ENCODE results near the gene ATP10A. TPM values are rescaled to one million over a fixed set of nuclear protein-coding genes. Genes with fewer than 3 reads are reported as not detected.
"Not testable (repeated sequence)": the region's sequence is repeated elsewhere in the genome, so short reads cannot be mapped to it uniquely, and the experiment has no call there.

ATP10A gene
- total RNA-seq, 3 donors from 2014 or later: 2.4 to 4.5 (median 2.7) TPM

DNA sequence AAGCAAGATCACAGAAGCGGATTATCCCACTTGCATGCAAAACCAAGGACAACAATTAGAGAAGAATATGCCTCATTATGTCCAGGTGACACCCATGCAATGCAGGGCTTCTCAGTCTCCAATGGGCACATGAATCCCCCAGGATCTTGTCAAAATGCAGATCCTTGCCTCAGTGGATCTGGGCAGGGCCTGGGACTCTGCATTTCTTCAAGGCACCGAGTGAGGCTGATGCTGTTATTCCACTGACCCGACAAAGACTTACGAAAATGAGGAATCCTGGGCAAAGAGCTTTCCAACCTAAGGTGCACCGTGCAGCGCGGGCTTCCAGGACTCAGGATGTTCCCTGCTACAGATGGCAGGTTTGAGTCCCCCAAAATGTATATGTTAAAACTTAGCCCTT is 99.2 kb downstream of the ATP10A start:
- H3K9me3 ChIP-seq: peaks cover 12% of the 10 kb centered on the region
- no peak for ATAC-seq
- intact Hi-C loops (cut with DNase I, micrococcal nuclease): no loop called here
- no peak overlapping the region for H3K4me3 ChIP-seq
- TF ChIP-seq, protein P1, sequence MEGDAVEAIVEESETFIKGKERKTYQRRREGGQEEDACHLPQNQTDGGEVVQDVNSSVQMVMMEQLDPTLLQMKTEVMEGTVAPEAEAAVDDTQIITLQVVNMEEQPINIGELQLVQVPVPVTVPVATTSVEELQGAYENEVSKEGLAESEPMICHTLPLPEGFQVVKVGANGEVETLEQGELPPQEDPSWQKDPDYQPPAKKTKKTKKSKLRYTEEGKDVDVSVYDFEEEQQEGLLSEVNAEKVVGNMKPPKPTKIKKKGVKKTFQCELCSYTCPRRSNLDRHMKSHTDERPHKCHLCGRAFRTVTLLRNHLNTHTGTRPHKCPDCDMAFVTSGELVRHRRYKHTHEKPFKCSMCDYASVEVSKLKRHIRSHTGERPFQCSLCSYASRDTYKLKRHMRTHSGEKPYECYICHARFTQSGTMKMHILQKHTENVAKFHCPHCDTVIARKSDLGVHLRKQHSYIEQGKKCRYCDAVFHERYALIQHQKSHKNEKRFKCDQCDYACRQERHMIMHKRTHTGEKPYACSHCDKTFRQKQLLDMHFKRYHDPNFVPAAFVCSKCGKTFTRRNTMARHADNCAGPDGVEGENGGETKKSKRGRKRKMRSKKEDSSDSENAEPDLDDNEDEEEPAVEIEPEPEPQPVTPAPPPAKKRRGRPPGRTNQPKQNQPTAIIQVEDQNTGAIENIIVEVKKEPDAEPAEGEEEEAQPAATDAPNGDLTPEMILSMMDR (IDR thresholded peaks at IDR 0.05): no peak
- no peaks in the 10 kb centered on the region for H3K4me1 ChIP-seq (ENCODE audit: low read depth)
- no peak for DNase-seq
- no peaks in the 10 kb centered on the region for H3K36me3 ChIP-seq (ENCODE audit: low read depth)

DNA sequence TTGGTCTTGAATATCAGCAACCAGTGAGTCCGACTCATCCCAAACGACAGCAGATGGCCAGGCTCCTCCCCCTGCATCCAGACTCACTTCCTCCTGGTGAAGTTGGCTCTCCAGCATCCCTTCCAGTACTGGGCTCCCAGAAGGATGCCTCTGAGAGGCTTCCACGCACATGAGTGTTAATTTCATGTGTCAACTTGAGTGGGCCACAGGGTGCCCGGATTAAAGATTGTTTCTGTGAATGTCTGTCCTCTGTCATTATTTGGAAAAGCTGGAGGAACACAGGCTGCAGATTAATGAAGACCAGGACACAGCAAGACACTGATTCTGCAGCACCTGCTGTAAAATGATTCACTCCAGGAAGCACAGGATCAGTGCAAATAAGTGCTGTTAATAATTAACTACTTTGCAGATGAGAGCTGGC is 99.8 kb downstream of the ATP10A start:
- intact Hi-C loops (cut with DNase I, micrococcal nuclease): no loop called here
- ATAC-seq (no peak), DNase-seq (no peak)
- H3K9me3 ChIP-seq: peaks cover 12% of the 10 kb centered on the region
- TF ChIP-seq, protein P1 (IDR thresholded peaks at IDR 0.05): no peak
- no peaks in the 10 kb centered on the region for H3K36me3 ChIP-seq (ENCODE audit: low read depth)
- no peaks in the 10 kb centered on the region for H3K4me1 ChIP-seq (ENCODE audit: low read depth)
- no peak overlapping the region for H3K4me3 ChIP-seq

DNA sequence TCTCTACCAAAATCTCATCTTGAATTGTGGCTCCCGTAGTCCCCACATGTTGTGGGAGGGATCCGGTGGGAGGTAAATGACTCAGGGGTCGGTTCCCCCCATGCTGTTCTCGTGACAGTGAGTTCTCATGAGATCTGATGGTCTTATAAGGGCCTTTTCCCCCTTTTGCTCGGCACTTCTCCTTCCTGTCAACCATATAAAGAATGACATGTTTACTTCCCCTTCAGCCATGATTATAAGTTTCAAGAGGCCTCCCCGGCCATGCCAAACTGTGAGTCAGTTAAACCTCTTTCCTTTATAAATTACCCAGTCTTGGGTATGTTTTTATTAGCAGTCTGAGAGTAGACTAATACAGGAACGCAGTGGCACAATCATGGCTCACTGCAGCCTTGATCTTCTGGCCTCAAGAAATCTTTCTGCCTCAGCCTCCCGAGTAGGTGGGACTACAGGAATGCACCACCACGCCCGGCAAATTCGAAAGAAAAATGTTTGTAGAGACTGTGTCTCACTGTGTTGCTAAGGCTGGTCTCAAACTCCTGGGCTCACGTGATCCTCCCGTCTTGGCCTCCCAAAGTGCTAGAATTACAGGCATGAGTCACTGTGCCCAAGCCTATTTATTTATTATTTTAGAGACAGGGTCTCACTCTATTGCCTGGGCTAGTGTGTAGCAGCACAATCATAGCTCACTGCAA is 101.0 kb downstream of the ATP10A start:
- ATAC-seq: peak; percentile 26

DNA sequence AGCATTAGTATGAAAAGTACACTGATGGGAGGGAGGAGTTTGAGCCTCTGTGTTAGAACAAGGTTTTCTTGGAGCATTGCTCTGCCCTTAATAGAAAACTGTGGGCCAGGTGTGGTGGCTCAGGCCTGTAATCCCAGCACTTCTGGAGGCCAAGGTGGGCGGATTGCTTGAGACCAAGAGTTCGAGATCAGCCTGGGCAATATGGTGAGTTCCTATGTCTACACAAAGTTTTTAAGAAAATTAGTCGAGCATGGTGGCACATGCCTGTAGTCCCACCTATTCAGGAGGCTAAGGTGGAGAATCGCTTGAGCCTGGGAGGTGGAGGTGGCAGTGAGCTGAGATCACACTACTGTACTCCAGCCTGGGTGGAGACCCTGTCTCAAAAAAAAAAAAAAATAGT is 103.7 kb downstream of the ATP10A start:
- ATAC-seq (no peak), DNase-seq (no peak)
- H3K4me1 ChIP-seq (ENCODE audit: low read depth): no peaks in the 10 kb centered on the region
- TF ChIP-seq, protein P1 (IDR thresholded peaks at IDR 0.05): no peak
- no peak overlapping the region for H3K4me3 ChIP-seq
- no peaks in the 10 kb centered on the region for H3K36me3 ChIP-seq (ENCODE audit: low read depth)
- intact Hi-C loops (cut with DNase I, micrococcal nuclease): no loop called here
- peaks cover 12% of the 10 kb centered on the region for H3K9me3 ChIP-seq

More for the DNA sequence above, 101.0 kb downstream of the ATP10A start:
- TF ChIP-seq, protein P1 (IDR thresholded peaks at IDR 0.05): no peak
- Histone ChIP-seq H3K4me1 (ENCODE audit: low read depth) (no peaks in the 10 kb centered on the region), H3K9me3 (peaks cover 12% of the 10 kb centered on the region), H3K36me3 (ENCODE audit: low read depth) (no peaks in the 10 kb centered on the region), H3K4me3 (no peak overlapping the region)
- intact Hi-C loops (cut with DNase I, micrococcal nuclease): no loop called here
- DNase-seq: no peak

DNA sequence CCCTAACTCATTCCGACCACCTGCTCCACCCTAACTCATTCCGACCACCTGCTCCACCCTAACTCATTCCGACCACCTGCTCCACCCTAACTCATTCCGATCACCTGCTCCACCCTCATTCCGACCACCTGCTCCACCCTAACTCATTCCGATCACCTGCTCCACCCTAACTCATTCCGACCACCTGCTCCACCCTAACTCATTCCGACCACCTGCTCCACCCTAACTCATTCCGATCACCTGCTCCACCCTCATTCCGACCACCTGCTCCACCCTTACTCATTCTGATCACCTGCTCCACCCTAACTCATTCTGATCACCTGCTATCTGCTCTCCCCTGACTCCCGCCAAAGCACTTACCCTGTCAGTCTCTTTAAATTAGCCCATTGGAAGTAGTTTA is 104.5 kb downstream of the ATP10A start:
- H3K4me1 ChIP-seq (ENCODE audit: low read depth); H3K9me3 ChIP-seq; ATAC-seq; H3K4me3 ChIP-seq; DNase-seq; intact Hi-C loops (cut with DNase I, micrococcal nuclease); H3K36me3 ChIP-seq (ENCODE audit: low read depth): not testable (repeated sequence)

DNA sequence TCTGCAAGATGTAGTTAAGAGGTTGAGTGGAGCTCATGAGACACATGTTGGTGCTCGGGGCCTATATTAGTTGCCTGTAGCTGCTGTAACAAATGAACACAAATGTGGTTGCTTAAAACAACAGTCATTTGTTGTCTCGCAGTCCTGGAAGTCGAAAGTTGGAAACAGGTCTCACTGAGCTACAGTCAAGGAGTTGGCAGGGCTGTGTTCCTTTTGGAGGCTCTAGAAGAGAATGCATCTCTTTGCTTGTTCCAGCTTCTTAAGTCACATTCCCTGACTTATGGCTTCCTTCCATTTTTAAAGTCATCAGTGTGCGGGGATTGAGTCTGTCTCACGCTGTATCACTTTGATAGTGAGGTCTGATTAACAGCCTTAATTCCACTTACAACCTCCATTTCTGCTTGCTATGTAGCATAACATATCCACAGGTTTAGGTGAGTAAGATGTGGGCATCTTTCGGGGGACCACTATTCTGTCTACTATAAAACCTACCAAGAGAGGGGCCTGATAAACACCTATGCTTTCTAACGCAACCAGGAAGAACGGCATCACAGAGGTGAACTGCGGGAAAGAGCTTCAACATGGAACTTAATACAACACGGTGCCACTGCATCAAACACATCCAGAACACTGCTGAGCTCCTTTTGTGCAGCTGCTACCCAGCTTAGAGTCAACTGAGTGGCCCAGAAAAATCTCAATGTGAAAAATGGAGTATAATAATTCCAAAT is 119.4 kb downstream of the ATP10A start:
- H3K4me3 ChIP-seq: no peak overlapping the region
- peaks cover 13% of the 10 kb centered on the region for H3K9me3 ChIP-seq
- no peaks in the 10 kb centered on the region for H3K36me3 ChIP-seq (ENCODE audit: low read depth)
- ATAC-seq (no peak), DNase-seq (no peak)
- intact Hi-C loops (cut with DNase I, micrococcal nuclease): no loop called here
- TF ChIP-seq, protein P1 (IDR thresholded peaks at IDR 0.05): no peak
- H3K4me1 ChIP-seq (ENCODE audit: low read depth): no peaks in the 10 kb centered on the region
